Right lobe of liver (tissue), 6 donors: ENCODE data around the gene R3HCC1L. TPM values are rescaled to one million over a fixed set of nuclear protein-coding genes. Genes with fewer than 3 reads are reported as not detected.
A peak's percentile ranks its signal among the peaks of the same experiment; 100 is the strongest.

ENCODE experiments used
- ATAC-seq, 4 donors: fragments of 200-7000 bp; cut with Tn5 transposase; one replicate each; pipeline ENCODE4 v1.9.1; 2020; ENCODE audit warnings: mild to moderate bottlenecking in 4 of 4, moderate library complexity in 4 of 4
- DNase-seq, 3 donors: peaks; one replicate each; pipeline ENCODE4 v3.0.0-alpha.2; 2020
- H3K27ac ChIP-seq, 3 donors: fragments of 200-600 bp; one replicate each; pipeline ENCODE4 v1.8.0; 2022
- H3K27me3 ChIP-seq, 2 donors: fragments of 200-600 bp; one replicate each; pipeline ENCODE4 v1.8.0; 2022
- H3K36me3 ChIP-seq, 4 donors: fragments of 200-600 bp; sonication (generic) in 1 of 4; one replicate each; pipeline versions ENCODE4 v1.5.1 to v1.8.0; 2017 to 2022; ENCODE audit warnings: control low read depth in 1 of 4
- H3K4me1 ChIP-seq, 4 donors: fragments of 200-600 bp; sonication (generic) in 1 of 4; one replicate each; pipeline versions ENCODE4 v1.5.1 to v1.8.0; 2017 to 2022; ENCODE audit warnings: control low read depth in 1 of 4
- H3K4me3 ChIP-seq, 3 donors: fragments of 200-600 bp; one replicate each; pipeline ENCODE4 v1.8.0; 2022
- H3K9me3 ChIP-seq, 4 donors: fragments of 200-600 bp; sonication (generic) in 1 of 4; one replicate each; pipeline versions ENCODE4 v1.5.1 to v1.8.0; 2017 to 2022; ENCODE audit warnings: control low read depth in 1 of 4
- POLR2A ChIP-seq: fragments of 450-650 bp; IDR thresholded peaks from one replicate; pipeline ENCODE4 v1.6.1; 2017; ENCODE audit warnings: antibody characterized with exemption, mild to moderate bottlenecking
- WGBS: methylation state at CpG from one replicate; pipeline ENCODE4 v1.1.6; 2018; ENCODE audit warnings: low coverage, low lambda C conversion rate; ENCODE audit not compliant: insufficient coverage; ENCODE audit errors: missing lambda C conversion rate; 5-methylcytosine and 5-hydroxymethylcytosine counted together
- intact Hi-C, 2 donors: fragments of 100-400 bp; cut with DNase I; formaldehyde crosslinking; loops; one replicate each; pipeline versions ENCODE4 v1.11.2 to v1.14.1; 2022
- total RNA-seq, 6 experiments: library from RNA; depleted of rRNA in 2 of 6; stranded (reverse); fragments of >200 nt in 2 of 6; fragmentation: NEBNext Ultra II Directional in 3 of 6; extraction: Animal tissue kit (Norgen Biotek cat#: 25700) in 3 of 6; gene quantifications; one replicate each; pipeline versions ENCODE4 v1.1.0 to v1.2.4, GENCODE V29; 2016 to 2023
- TF ChIP-seq, protein P1 (sequence below), 4 donors: fragments of 200-600 bp in 3 of 4; fragments of 450-650 bp in 1 of 4; IDR thresholded peaks; one replicate each; pipeline versions ENCODE4 v1.5.1 to v1.8.0; 2016 to 2022; ENCODE audit warnings: antibody characterized with exemption in 4 of 4, mild to moderate bottlenecking in 2 of 4
- donor health status: DM: no; HTN: yes; CAD: no.
- donor health status: DM: no; HTN: no; CAD: no.
- donor health status: DM: no; HTN: no; CAD: no.
- donor health status: DM: no; HTN: yes; CAD: no.
- donor health status: DM: no; HTN: yes; CAD: no.

The R3HCC1L gene
- total RNA-seq, 6 experiments from 2014 or later, result 5.0 to 6.5 (median 5.5) TPM

DNA sequence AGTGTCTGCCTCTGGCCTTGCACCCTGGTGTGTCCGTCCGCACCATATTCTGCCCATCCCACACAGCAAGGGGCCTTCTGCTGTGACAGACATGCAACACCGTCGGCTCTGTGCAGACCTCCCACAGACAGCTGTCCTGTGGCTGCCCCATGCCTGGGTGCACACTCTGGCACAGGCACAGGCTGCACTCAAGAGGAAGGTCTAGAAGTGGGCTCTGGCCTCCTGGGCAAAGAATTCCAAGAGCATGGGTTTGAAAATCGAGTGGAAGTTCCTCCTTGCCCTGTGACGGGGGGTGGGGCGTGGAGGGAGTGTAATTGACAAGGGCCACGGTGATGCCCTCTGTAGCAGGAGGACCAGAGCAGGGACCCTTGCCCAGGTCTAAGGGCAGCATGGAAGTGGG, 137.8 kb downstream of the R3HCC1L start:
- Histone ChIP-seq H3K36me3 (no peaks in the 10 kb centered on the region), H3K9me3 (no peaks in the 10 kb centered on the region), H3K4me3 (no peak overlapping the region), H3K4me1 (peaks cover 0 to 19% (median 0%) of the 10 kb centered on the region in 4 donors), H3K27ac (no peak overlapping the region), H3K27me3 (no peaks in the 10 kb centered on the region)
- ATAC-seq, result no peak
- intact Hi-C loops, result no loop called here
- DNase-seq, result peak in 1 of 3 donors; percentile 28
- TF ChIP-seq, protein P1, sequence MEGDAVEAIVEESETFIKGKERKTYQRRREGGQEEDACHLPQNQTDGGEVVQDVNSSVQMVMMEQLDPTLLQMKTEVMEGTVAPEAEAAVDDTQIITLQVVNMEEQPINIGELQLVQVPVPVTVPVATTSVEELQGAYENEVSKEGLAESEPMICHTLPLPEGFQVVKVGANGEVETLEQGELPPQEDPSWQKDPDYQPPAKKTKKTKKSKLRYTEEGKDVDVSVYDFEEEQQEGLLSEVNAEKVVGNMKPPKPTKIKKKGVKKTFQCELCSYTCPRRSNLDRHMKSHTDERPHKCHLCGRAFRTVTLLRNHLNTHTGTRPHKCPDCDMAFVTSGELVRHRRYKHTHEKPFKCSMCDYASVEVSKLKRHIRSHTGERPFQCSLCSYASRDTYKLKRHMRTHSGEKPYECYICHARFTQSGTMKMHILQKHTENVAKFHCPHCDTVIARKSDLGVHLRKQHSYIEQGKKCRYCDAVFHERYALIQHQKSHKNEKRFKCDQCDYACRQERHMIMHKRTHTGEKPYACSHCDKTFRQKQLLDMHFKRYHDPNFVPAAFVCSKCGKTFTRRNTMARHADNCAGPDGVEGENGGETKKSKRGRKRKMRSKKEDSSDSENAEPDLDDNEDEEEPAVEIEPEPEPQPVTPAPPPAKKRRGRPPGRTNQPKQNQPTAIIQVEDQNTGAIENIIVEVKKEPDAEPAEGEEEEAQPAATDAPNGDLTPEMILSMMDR (IDR thresholded peaks at IDR 0.05), result no peak
- no peak for TF ChIP-seq POLR2A
- WGBS, result 51% methylated on average over 3 of the region's 8 CpGs

GRCh38 chr10:98272656-98273055, 138.2 kb downstream of the R3HCC1L start:
- peaks cover 0 to 19% (median 0%) of the 10 kb centered on the region in 4 donors for H3K4me1 ChIP-seq
- no peaks in the 10 kb centered on the region for H3K36me3 ChIP-seq
- no peaks in the 10 kb centered on the region for H3K27me3 ChIP-seq
- 76% methylated on average over 10 of the region's 10 CpGs for WGBS
- no peak for TF ChIP-seq POLR2A
- TF ChIP-seq, protein P1 (IDR thresholded peaks at IDR 0.05), result no peak
- peak in 1 of 3 donors; percentile 35 for DNase-seq
- intact Hi-C loops, result no loop called here
- H3K27ac ChIP-seq, result no peak overlapping the region
- no peak for ATAC-seq
- no peaks in the 10 kb centered on the region for H3K9me3 ChIP-seq
- no peak overlapping the region for H3K4me3 ChIP-seq

GRCh38 chr10:98273057-98273850, 138.8 kb downstream of the R3HCC1L start:
- Histone ChIP-seq H3K4me3 (no peak overlapping the region), H3K36me3 (no peaks in the 10 kb centered on the region), H3K9me3 (no peaks in the 10 kb centered on the region), H3K27me3 (no peaks in the 10 kb centered on the region), H3K4me1 (peaks cover 0 to 19% (median 0%) of the 10 kb centered on the region in 4 donors), H3K27ac (no peak overlapping the region)
- DNase-seq, result peak in 1 of 3 donors; percentile 22
- TF ChIP-seq POLR2A, result no peak
- TF ChIP-seq, protein P1 (IDR thresholded peaks at IDR 0.05), result no peak
- intact Hi-C loops, result no loop called here
- 80% methylated on average over 9 of the region's 9 CpGs for WGBS
- no peak for ATAC-seq

DNA sequence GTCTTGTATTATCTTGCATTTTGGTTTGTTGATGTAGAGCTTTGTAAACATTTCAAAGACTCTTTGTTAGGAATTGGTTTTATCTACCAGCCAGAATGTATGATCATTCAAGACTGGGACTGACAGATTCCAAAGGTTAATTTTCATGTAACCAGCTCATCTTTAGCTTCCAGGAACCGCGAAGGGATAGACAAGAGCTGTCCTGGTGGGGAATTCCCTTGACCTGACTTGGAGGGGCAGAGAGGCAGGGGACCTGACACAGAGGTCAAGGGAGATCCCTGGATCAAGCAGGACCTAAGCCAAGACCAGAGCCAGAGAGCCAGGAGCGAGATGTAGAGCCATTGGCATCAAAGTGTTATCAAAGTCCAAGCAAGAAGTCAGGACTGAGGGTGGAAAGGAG, 140.1 kb downstream of the R3HCC1L start:
- no peaks in the 10 kb centered on the region for H3K27me3 ChIP-seq
- H3K27ac ChIP-seq, result no peak overlapping the region
- intact Hi-C loops, result no loop called here
- H3K4me3 ChIP-seq, result no peak overlapping the region
- 36% methylated on average over 2 of the region's 3 CpGs for WGBS
- no peaks in the 10 kb centered on the region for H3K36me3 ChIP-seq
- peak in 1 of 3 donors; percentile 30 for DNase-seq
- no peaks in the 10 kb centered on the region for H3K9me3 ChIP-seq
- H3K4me1 ChIP-seq, result peaks cover 0 to 10% (median 0%) of the 10 kb centered on the region in 4 donors
- peak in 1 of 4 donors; percentile 8 for ATAC-seq
- TF ChIP-seq POLR2A, result no peak
- TF ChIP-seq, protein P1 (IDR thresholded peaks at IDR 0.05), result no peak
